ENCODE measurements around the gene ATF5. TPM values are rescaled to one million over a fixed set of nuclear protein-coding genes. Genes with fewer than 3 reads are reported as not detected.

The ATF5 gene
- total and polyA plus RNA-seq, 2 of the 8 experiments (the other 6 are each of a cell fraction or from before 2014, with no cell fraction given): 6.2 to 13.1 TPM

GRCh38 chr19:49884760-49885159, 44.2 kb upstream of the ATF5 start:
- Histone ChIP-seq H2AK5ac (ENCODE audit: low read depth, low read length) (no peak overlapping the region), H3K4ac (replicated peaks; ENCODE audit: insufficient read length, low read depth, low read length) (no peak overlapping the region), H3K18ac (ENCODE audit: extremely low read depth, low read length) (no peak overlapping the region), H2BK120ac (replicated peaks; ENCODE audit: low read depth, low read length) (no peak overlapping the region), H3K4me2 (ENCODE audit: insufficient read depth in 1 of 2, low read depth in 2 of 2, low read length in 2 of 2) (no peak overlapping the region), H2AFZ (ENCODE audit: low read length) (no peak overlapping the region), H3K9me3 (ENCODE audit: insufficient read depth in 2 of 2, low read depth in 1 of 2, low read length in 1 of 2) (peaks cover 0 to 9% of the 10 kb centered on the region in 2 experiments; a peak in 3 of 4 replicates), H2BK12ac (ENCODE audit: low read depth, low read length) (no peak overlapping the region), H3K79me2 (ENCODE audit: control insufficient read depth in 1 of 2, insufficient read depth in 2 of 2, low read length in 2 of 2) (no peaks in the 10 kb centered on the region), H3K4me3 (ENCODE audit: extremely low read depth in 1 of 4, insufficient read depth in 2 of 4, low read depth in 3 of 4, low read length in 4 of 4) (no peak overlapping the region), H4K91ac (replicated peaks; ENCODE audit: insufficient read length, low read length) (no peak overlapping the region), H3K27ac (ENCODE audit: low read depth, low read length) (no peak overlapping the region), H2BK15ac (ENCODE audit: low read length) (no peak overlapping the region), H3K23me2 (ENCODE audit: low read depth, low read length) (no peaks in the 10 kb centered on the region), H3K56ac (replicated peaks; ENCODE audit: insufficient read length, low read depth, low read length) (no peak overlapping the region), H2BK20ac (ENCODE audit: low read length) (no peak overlapping the region), H3K23ac (ENCODE audit: insufficient read length) (no peak overlapping the region), H3K36me3 (ENCODE audit: control insufficient read depth in 2 of 4, insufficient read depth in 4 of 4, low read length in 3 of 4) (peaks cover 21 to 59% (median 43%) of the 10 kb centered on the region in 4 experiments), H3K9ac (replicated peaks in 1 of 4; ENCODE audit: extremely low read depth in 1 of 4, low read depth in 3 of 4, low read length in 3 of 4) (no peak overlapping the region), H3K14ac (ENCODE audit: insufficient read length) (no peak overlapping the region), H4K5ac (ENCODE audit: insufficient read length, low read depth, low read length) (no peak overlapping the region), H3K27me3 (replicated peaks in 1 of 4; ENCODE audit: control insufficient read depth in 3 of 4, extremely low read depth in 1 of 4, insufficient read depth in 3 of 4, low read length in 3 of 4) (peaks cover 0 to 8% (median 6%) of the 10 kb centered on the region in 4 experiments; a peak in 4 of 7 replicates), H3K79me1 (ENCODE audit: low read depth, low read length) (no peaks in the 10 kb centered on the region), H2BK5ac (ENCODE audit: low read depth, low read length) (no peak overlapping the region; the same call in 1 of the 2 replicates), H4K8ac (ENCODE audit: extremely low read depth, insufficient read depth, low read length) (no peak overlapping the region), H4K20me1 (replicated peaks in 1 of 2; ENCODE audit: control insufficient read depth in 1 of 2, insufficient read depth in 2 of 2, low read length in 2 of 2) (peaks cover 10 to 19% of the 10 kb centered on the region in 2 experiments), H3K4me1 (replicated peaks in 1 of 4; ENCODE audit: control insufficient read depth in 3 of 4, insufficient read depth in 4 of 4, low read length in 3 of 4) (peaks cover 0 to 1% (median under 1%) of the 10 kb centered on the region in 4 experiments; a peak in 4 of 7 replicates)
- TF ChIP-seq HDAC6 (IDR thresholded peaks at IDR 0.05; ENCODE audit: low read depth, low read length): no peak
- CTCF ChIA-PET (ENCODE audit: partially characterized antibody): no interaction called here
- FAIRE-seq (no peak), DNase-seq (ENCODE audit: low read depth in 1 of 2, low spot score in 2 of 2) (no peak)
- POLR2A ChIA-PET (ENCODE audit: partially characterized antibody): interaction anchor here (9.3 kb wide), 1 partner anchor 9 kb away, joined by 55 read pairs; the partner anchor contains the start of genes AKT1S1 and TBC1D17
- 91% methylated on average over 3 of the region's 3 CpGs; no CpG with 5 or more reads in 1 of the 2 experiments for WGBS, 2 experiments (ENCODE audit: extremely low coverage in 1 of 2, insufficient coverage in 1 of 2, insufficient read length in 1 of 2, insufficient replicate concordance in 2 of 2, low coverage in 1 of 2, low lambda C conversion rate in 2 of 2, missing lambda C conversion rate in 1 of 2)

All from H1 (cell line).